SU-DHL-6 (cell line): ENCODE results near the gene PORCN.

Experiments used
- CTCF ChIP-seq: fragments of 200-600 bp; sonication (generic); IDR thresholded peaks from one replicate; pipeline ENCODE4 v1.5.1; 2017; ENCODE audit warnings: antibody characterized with exemption, mild to moderate bottlenecking, low read length, moderate library complexity; ENCODE audit not compliant: insufficient read depth, poor library complexity, severe bottlenecking
- EZH2phosphoT487 ChIP-seq: fragments of 200-600 bp; sonication (generic), shearing (Covaris generic); conservative IDR thresholded peaks from 2 replicates; pipeline ENCODE4 v1.6.1; 2018; ENCODE audit warnings: mild to moderate bottlenecking, antibody characterized with exemption, low read length, moderate library complexity, mixed read lengths

- no peak for TF ChIP-seq CTCF
- TF ChIP-seq EZH2phosphoT487: no peak
These were observed 20.8 kb upstream of the PORCN start for GRCh38 chrX:48488034-48488433.
